GM12878 (cell line): ENCODE results near the gene ELMO3. TPM values are rescaled to one million over a fixed set of nuclear protein-coding genes. Genes with fewer than 3 reads are reported as not detected.

Source experiments
- BHLHE40 ChIP-seq, 2 experiments: fragments of 450-650 bp in 1 of 2; IDR thresholded peaks; 2 replicates each; pipeline ENCODE4 v1.6.1; 2011 to 2017; ENCODE audit warnings: low read depth in 2 of 2, borderline replicate concordance in 1 of 2, improper control_type of control experiment in 1 of 2, low read length in 1 of 2, mild to moderate bottlenecking in 1 of 2
- DPF2 ChIP-seq: fragments of 450-650 bp; IDR thresholded peaks from 2 replicates; pipeline ENCODE4 v1.6.1; 2017; ENCODE audit warnings: mild to moderate bottlenecking
- GATAD2B ChIP-seq: fragments of 450-650 bp; conservative IDR thresholded peaks from 2 replicates; pipeline ENCODE4 v1.6.1; 2017; ENCODE audit warnings: low read depth, mild to moderate bottlenecking, moderate library complexity
- LARP7 ChIP-seq: fragments of 450-650 bp; IDR thresholded peaks from 2 replicates; pipeline ENCODE4 v1.6.1; 2017; ENCODE audit warnings: mild to moderate bottlenecking
- NR2F1 ChIP-seq: fragments of 450-650 bp; conservative IDR thresholded peaks from 2 replicates; pipeline ENCODE4 v1.6.1; 2017; ENCODE audit warnings: mild to moderate bottlenecking
- PML ChIP-seq: IDR thresholded peaks from 2 replicates; pipeline ENCODE4 v1.6.1; 2012; ENCODE audit warnings: low read length, inconsistent platforms
- SREBF1 ChIP-seq: IDR thresholded peaks from 2 replicates; pipeline ENCODE4 v1.6.1; 2012; ENCODE audit warnings: mild to moderate bottlenecking, low read length
- STAT1 ChIP-seq: fragments of 450-650 bp; conservative IDR thresholded peaks from 2 replicates; pipeline ENCODE4 v1.6.1; 2014; ENCODE audit warnings: antibody characterized with exemption, mild to moderate bottlenecking
- YBX1 ChIP-seq: fragments of 450-650 bp; IDR thresholded peaks from 2 replicates; pipeline ENCODE4 v1.6.1; 2016; ENCODE audit warnings: antibody characterized with exemption
- polyA plus RNA-seq, 11 experiments: library from polyadenylated mRNA; depleted of rRNA in 4 of 11; unstranded in 6 of 11; stranded (reverse) in 5 of 11; fragments of >200 nt; fragmentation: Nextera tagmentation in 4 of 11; fragmentation: Illumina TruSeq in 1 of 11; extraction: Ambion mirVana in 4 of 11; extraction: Trizol in 1 of 11; gene quantifications; 1 replicate in 1 of 11; 2 replicates in 10 of 11; pipeline versions ENCODE4 v1.2.1 to v1.2.3, GENCODE V29; 2011 to 2016; ENCODE audit warnings: inconsistent platforms in 2 of 11, missing spikeins in 2 of 11, low read depth in 1 of 11
- total RNA-seq, 4 experiments: library from RNA; depleted of rRNA in 3 of 4; stranded (reverse); fragments of >200 nt in 3 of 4; fragmentation: Illumina TruSeq in 1 of 4; extraction: Trizol in 1 of 4; gene quantifications; 2 replicates each; pipeline versions ENCODE4 v1.2.1 to v1.2.3, GENCODE V29; 2013 to 2021
- TF ChIP-seq, protein P1 (sequence below): fragments of 450-650 bp; conservative IDR thresholded peaks from 2 replicates; pipeline ENCODE4 v1.6.1; 2017; ENCODE audit warnings: mild to moderate bottlenecking, moderate library complexity
- TF ChIP-seq, protein P2 (sequence below): IDR thresholded peaks from 2 replicates; pipeline ENCODE4 v1.6.1; 2011; ENCODE audit warnings: borderline replicate concordance, low read depth, mild to moderate bottlenecking, moderate library complexity, mixed read lengths, low read length; ENCODE audit not compliant: insufficient read depth; ENCODE audit errors: extremely low read length
- TF ChIP-seq, protein P3 (sequence below): fragments of 450-650 bp; formaldehyde crosslinking; IDR thresholded peaks from 2 replicates; pipeline ENCODE4 v1.5.0; 2022; ENCODE audit warnings: mild to moderate bottlenecking, missing genetic modification characterization
- TF ChIP-seq, protein P4 (sequence below): IDR thresholded peaks from 2 replicates; pipeline ENCODE4 v1.6.1; 2012; ENCODE audit warnings: improper control_type of control experiment, low read depth, low read length; ENCODE audit not compliant: insufficient replicate concordance
- TF ChIP-seq, protein P5 (sequence below): fragments of 450-650 bp; IDR thresholded peaks from 2 replicates; pipeline ENCODE4 v1.6.1; 2017; ENCODE audit warnings: mild to moderate bottlenecking, moderate library complexity

The ELMO3 gene
- total and polyA plus RNA-seq, 10 of the 15 experiments (the other 5 are each of a cell fraction or from before 2014, with no cell fraction given), result 0.05 to 4.7 (median 0.96) TPM; not detected in 1

DNA sequence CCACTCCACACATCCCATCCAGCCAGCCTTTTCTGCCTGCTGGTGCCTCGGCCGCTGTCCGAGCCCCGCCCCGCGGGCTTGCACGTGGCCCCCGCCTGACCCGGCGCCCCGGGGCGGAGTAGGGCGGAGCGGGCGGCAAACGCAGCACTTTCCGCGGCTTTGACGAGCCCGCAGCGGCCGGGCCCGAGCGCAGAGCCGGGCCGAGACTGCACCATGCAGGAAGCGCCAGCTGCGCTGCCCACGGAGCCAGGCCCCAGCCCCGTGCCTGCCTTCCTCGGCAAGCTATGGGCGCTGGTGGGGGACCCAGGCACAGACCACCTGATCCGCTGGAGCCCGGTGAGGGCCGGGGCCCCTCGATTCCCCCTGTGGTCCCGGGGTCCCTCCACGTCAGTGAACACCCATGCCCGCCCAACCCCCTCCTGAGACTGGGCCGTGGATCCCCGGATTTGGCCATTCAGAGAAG lies 34.3 kb upstream of the ELMO3 start, which contains the start of gene HSF4 (continued):
- TF ChIP-seq YBX1 (no peak), NR2F1 (peak; percentile 72), DPF2 (peak; percentile 59), SREBF1 (no peak), PML (no peak), BHLHE40 (IDR thresholded peaks at IDR 0.05; ENCODE audit: borderline replicate concordance in 1 of 2, low read depth in 2 of 2, low read length in 1 of 2) (peak; percentile 80 to 93; a peak in 3 of 4 replicates), GATAD2B (no peak; the same call in 1 of the 2 replicates), STAT1 (no peak), LARP7 (0 out of 2 replicates have a peak, but pooled peaks have one; percentile 22)
- TF ChIP-seq, protein P1, sequence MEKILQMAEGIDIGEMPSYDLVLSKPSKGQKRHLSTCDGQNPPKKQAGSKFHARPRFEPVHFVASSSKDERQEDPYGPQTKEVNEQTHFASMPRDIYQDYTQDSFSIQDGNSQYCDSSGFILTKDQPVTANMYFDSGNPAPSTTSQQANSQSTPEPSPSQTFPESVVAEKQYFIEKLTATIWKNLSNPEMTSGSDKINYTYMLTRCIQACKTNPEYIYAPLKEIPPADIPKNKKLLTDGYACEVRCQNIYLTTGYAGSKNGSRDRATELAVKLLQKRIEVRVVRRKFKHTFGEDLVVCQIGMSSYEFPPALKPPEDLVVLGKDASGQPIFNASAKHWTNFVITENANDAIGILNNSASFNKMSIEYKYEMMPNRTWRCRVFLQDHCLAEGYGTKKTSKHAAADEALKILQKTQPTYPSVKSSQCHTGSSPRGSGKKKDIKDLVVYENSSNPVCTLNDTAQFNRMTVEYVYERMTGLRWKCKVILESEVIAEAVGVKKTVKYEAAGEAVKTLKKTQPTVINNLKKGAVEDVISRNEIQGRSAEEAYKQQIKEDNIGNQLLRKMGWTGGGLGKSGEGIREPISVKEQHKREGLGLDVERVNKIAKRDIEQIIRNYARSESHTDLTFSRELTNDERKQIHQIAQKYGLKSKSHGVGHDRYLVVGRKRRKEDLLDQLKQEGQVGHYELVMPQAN, result 0 out of 2 replicates have a peak, but pooled peaks have one; percentile 23
- TF ChIP-seq, protein P2, sequence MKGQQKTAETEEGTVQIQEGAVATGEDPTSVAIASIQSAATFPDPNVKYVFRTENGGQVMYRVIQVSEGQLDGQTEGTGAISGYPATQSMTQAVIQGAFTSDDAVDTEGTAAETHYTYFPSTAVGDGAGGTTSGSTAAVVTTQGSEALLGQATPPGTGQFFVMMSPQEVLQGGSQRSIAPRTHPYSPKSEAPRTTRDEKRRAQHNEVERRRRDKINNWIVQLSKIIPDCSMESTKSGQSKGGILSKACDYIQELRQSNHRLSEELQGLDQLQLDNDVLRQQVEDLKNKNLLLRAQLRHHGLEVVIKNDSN, result peak; percentile 55
- TF ChIP-seq, protein P3, sequence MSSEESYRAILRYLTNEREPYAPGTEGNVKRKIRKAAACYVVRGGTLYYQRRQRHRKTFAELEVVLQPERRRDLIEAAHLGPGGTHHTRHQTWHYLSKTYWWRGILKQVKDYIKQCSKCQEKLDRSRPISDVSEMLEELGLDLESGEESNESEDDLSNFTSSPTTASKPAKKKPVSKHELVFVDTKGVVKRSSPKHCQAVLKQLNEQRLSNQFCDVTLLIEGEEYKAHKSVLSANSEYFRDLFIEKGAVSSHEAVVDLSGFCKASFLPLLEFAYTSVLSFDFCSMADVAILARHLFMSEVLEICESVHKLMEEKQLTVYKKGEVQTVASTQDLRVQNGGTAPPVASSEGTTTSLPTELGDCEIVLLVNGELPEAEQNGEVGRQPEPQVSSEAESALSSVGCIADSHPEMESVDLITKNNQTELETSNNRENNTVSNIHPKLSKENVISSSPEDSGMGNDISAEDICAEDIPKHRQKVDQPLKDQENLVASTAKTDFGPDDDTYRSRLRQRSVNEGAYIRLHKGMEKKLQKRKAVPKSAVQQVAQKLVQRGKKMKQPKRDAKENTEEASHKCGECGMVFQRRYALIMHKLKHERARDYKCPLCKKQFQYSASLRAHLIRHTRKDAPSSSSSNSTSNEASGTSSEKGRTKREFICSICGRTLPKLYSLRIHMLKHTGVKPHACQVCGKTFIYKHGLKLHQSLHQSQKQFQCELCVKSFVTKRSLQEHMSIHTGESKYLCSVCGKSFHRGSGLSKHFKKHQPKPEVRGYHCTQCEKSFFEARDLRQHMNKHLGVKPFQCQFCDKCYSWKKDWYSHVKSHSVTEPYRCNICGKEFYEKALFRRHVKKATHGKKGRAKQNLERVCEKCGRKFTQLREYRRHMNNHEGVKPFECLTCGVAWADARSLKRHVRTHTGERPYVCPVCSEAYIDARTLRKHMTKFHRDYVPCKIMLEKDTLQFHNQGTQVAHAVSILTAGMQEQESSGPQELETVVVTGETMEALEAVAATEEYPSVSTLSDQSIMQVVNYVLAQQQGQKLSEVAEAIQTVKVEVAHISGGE (CRISPR knock-in tag), result no peak
- TF ChIP-seq, protein P4, sequence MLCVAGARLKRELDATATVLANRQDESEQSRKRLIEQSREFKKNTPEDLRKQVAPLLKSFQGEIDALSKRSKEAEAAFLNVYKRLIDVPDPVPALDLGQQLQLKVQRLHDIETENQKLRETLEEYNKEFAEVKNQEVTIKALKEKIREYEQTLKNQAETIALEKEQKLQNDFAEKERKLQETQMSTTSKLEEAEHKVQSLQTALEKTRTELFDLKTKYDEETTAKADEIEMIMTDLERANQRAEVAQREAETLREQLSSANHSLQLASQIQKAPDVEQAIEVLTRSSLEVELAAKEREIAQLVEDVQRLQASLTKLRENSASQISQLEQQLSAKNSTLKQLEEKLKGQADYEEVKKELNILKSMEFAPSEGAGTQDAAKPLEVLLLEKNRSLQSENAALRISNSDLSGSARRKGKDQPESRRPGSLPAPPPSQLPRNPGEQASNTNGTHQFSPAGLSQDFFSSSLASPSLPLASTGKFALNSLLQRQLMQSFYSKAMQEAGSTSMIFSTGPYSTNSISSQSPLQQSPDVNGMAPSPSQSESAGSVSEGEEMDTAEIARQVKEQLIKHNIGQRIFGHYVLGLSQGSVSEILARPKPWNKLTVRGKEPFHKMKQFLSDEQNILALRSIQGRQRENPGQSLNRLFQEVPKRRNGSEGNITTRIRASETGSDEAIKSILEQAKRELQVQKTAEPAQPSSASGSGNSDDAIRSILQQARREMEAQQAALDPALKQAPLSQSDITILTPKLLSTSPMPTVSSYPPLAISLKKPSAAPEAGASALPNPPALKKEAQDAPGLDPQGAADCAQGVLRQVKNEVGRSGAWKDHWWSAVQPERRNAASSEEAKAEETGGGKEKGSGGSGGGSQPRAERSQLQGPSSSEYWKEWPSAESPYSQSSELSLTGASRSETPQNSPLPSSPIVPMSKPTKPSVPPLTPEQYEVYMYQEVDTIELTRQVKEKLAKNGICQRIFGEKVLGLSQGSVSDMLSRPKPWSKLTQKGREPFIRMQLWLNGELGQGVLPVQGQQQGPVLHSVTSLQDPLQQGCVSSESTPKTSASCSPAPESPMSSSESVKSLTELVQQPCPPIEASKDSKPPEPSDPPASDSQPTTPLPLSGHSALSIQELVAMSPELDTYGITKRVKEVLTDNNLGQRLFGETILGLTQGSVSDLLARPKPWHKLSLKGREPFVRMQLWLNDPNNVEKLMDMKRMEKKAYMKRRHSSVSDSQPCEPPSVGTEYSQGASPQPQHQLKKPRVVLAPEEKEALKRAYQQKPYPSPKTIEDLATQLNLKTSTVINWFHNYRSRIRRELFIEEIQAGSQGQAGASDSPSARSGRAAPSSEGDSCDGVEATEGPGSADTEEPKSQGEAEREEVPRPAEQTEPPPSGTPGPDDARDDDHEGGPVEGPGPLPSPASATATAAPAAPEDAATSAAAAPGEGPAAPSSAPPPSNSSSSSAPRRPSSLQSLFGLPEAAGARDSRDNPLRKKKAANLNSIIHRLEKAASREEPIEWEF, result no peak
- TF ChIP-seq, protein P5, sequence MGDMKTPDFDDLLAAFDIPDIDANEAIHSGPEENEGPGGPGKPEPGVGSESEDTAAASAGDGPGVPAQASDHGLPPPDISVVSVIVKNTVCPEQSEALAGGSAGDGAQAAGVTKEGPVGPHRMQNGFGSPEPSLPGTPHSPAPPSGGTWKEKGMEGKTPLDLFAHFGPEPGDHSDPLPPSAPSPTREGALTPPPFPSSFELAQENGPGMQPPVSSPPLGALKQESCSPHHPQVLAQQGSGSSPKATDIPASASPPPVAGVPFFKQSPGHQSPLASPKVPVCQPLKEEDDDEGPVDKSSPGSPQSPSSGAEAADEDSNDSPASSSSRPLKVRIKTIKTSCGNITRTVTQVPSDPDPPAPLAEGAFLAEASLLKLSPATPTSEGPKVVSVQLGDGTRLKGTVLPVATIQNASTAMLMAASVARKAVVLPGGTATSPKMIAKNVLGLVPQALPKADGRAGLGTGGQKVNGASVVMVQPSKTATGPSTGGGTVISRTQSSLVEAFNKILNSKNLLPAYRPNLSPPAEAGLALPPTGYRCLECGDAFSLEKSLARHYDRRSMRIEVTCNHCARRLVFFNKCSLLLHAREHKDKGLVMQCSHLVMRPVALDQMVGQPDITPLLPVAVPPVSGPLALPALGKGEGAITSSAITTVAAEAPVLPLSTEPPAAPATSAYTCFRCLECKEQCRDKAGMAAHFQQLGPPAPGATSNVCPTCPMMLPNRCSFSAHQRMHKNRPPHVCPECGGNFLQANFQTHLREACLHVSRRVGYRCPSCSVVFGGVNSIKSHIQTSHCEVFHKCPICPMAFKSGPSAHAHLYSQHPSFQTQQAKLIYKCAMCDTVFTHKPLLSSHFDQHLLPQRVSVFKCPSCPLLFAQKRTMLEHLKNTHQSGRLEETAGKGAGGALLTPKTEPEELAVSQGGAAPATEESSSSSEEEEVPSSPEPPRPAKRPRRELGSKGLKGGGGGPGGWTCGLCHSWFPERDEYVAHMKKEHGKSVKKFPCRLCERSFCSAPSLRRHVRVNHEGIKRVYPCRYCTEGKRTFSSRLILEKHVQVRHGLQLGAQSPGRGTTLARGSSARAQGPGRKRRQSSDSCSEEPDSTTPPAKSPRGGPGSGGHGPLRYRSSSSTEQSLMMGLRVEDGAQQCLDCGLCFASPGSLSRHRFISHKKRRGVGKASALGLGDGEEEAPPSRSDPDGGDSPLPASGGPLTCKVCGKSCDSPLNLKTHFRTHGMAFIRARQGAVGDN, result peak; percentile 70
